ENCODE data around the gene C20orf204. TPM values are rescaled to one million over a fixed set of nuclear protein-coding genes. Genes with fewer than 3 reads are reported as not detected.

The C20orf204 gene
- total RNA-seq, 4 donors from 2014 or later = 0.26 to 0.57 (median 0.57) TPM; not detected in 1

GRCh38 chr20:64073476-64074183, 37.6 kb downstream of the C20orf204 start:
- Histone ChIP-seq H3K4me1 (peaks cover 10 to 40% (median 23%) of the 10 kb centered on the region in 3 donors), H3K9me3 (no peaks in the 10 kb centered on the region), H3K36me3 (peaks cover 4 to 49% (median 10%) of the 10 kb centered on the region in 3 donors), H3K27me3 (no peaks in the 10 kb centered on the region), H3K4me3 (no peak overlapping the region), H3K27ac (no peak overlapping the region)
- intact Hi-C loops (cut with DNase I) = no loop called here
- no peak for DNase-seq
- 89% methylated on average over 9 of the region's 37 CpGs; no CpG with 5 or more reads in 1 of the 2 donors for WGBS, 2 donors
- TF ChIP-seq POLR2A (IDR thresholded peaks at IDR 0.05) (no peak), CTCF (IDR thresholded peaks at IDR 0.05) (no peak)

DNA sequence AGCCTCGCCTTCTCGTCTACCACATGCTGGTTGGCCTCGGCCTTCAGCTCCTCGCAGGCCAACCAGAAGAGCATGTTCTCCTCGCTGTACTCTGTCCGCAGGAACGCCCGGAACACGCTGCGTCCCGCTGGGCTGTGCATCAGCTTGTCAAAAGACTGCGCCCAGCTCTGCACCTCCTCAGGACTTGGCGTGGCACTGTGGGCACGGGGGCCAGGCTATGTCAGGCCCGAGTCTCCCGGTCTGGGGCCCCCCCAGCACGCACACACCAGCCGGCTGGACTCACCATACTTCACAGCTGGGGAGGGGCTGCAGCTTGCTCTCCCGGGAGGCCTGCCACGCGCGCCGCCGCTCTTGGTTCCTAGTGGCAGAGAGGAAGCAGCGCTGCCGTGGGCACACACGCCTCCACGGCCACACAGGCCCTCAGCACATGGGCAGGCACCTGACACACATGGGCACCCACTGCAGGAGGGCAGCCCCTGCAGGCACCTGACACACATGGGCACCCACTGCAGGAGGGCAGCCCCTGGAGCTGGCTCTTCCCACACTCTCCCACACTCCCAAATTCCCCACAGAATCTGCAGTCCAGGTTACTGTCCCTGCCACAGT, 38.3 kb downstream of the C20orf204 start:
- intact Hi-C loops (cut with DNase I) = no loop called here
- peaks cover 4 to 49% (median 10%) of the 10 kb centered on the region in 3 donors for H3K36me3 ChIP-seq

GRCh38 chr20:64074963-64075362, 39.0 kb downstream of the C20orf204 start:
- intact Hi-C loops (cut with DNase I) = no loop called here
- Histone ChIP-seq H3K4me1 (peaks cover 16 to 50% (median 33%) of the 10 kb centered on the region in 3 donors), H3K36me3 (peaks cover 4 to 49% (median 10%) of the 10 kb centered on the region in 3 donors), H3K9me3 (no peaks in the 10 kb centered on the region), H3K27ac (no peak overlapping the region), H3K27me3 (no peaks in the 10 kb centered on the region), H3K4me3 (no peak overlapping the region)
- WGBS, 2 donors = 83 to 87% methylated on average over 4 to 7 of the region's 8 CpGs
- DNase-seq = no peak
- no peak for TF ChIP-seq POLR2A (IDR thresholded peaks at IDR 0.05)
- no peak for TF ChIP-seq CTCF (IDR thresholded peaks at IDR 0.05)

More for the DNA sequence above, 38.3 kb downstream of the C20orf204 start:
- WGBS, 2 donors = no CpG with 5 or more reads among the region's 28 CpGs
- Histone ChIP-seq H3K27me3 (no peaks in the 10 kb centered on the region), H3K9me3 (no peaks in the 10 kb centered on the region), H3K4me1 (peaks cover 16 to 47% (median 29%) of the 10 kb centered on the region in 3 donors), H3K27ac (no peak overlapping the region), H3K4me3 (no peak overlapping the region)
- DNase-seq = no peak
- TF ChIP-seq POLR2A (IDR thresholded peaks at IDR 0.05) = no peak
- no peak for TF ChIP-seq CTCF (IDR thresholded peaks at IDR 0.05)

DNA sequence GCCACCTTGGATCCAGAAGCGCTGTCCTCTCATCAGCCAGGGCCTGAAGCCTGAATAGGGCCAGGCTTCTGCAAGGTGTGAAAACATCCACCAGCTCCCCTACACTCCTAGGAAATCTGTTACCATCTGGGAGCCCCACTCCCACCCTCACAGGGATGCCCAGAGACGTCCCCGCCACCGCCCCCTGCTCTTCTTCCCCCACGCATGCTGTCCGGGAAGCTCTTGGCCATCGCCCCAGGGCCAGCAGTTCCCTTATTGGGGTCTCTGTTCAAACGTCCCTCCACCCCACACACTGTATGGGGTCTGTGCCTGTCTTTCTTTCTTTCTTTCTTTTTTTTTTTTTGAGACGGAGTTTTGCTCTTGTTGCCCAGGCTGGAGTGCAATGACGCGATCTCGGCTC, 39.6 kb downstream of the C20orf204 start:
- intact Hi-C loops (cut with DNase I) = no loop called here
- 88 to 89% methylated on average over 8 to 11 of the region's 12 CpGs for WGBS, 2 donors
- Histone ChIP-seq H3K27me3 (no peaks in the 10 kb centered on the region), H3K27ac (no peak overlapping the region), H3K4me1 (peaks cover 16 to 56% (median 33%) of the 10 kb centered on the region in 3 donors), H3K9me3 (no peaks in the 10 kb centered on the region), H3K36me3 (peaks cover 4 to 45% (median 10%) of the 10 kb centered on the region in 3 donors), H3K4me3 (no peak overlapping the region)
- TF ChIP-seq CTCF (IDR thresholded peaks at IDR 0.05) (no peak), POLR2A (IDR thresholded peaks at IDR 0.05) (no peak)
- DNase-seq = no peak

Measured in esophagus squamous epithelium (tissue), 5 donors.